AG04450 (cell line): ENCODE measurements around the gene MRM1. TPM values are rescaled to one million over a fixed set of nuclear protein-coding genes. Genes with fewer than 3 reads are reported as not detected.

Source experiments
- CTCF ChIA-PET: fragments of 300-600, 350-600 bp; formaldehyde crosslinking; extraction: SDS; loops from one replicate; lab custom pipeline; 2022; ENCODE audit warnings: antibody characterized with exemption, inconsistent platforms; lab: Charles Lee
- POLR2A ChIA-PET: fragments of 350-600 bp; formaldehyde crosslinking; extraction: SDS; loops from one replicate; lab custom pipeline; 2021; ENCODE audit warnings: antibody characterized with exemption, inconsistent platforms; lab: Yijun Ruan, JAX
- DNase-seq: peaks from one replicate; pipeline ENCODE4 v3.0.0-alpha.2; 2011; ENCODE audit warnings: low read depth, low spot score
- H3K27ac ChIP-seq: one replicate; pipeline ENCODE4 v1.5.1; 2012; ENCODE audit warnings: low read depth, low read length, control low read depth
- H3K27me3 ChIP-seq: one replicate; pipeline ENCODE4 v1.6.0; 2012; ENCODE audit warnings: low read length; ENCODE audit not compliant: control insufficient read depth, insufficient read depth
- H3K4me3 ChIP-seq: 2 replicates; pipeline ENCODE4 v1.5.1; 2011; ENCODE audit warnings: mild to moderate bottlenecking, low read depth, low read length, control low read depth
- H3K9me3 ChIP-seq: 2 replicates; pipeline ENCODE4 v1.5.1; 2012; ENCODE audit warnings: low read length; ENCODE audit not compliant: control insufficient read depth, insufficient read depth
- polyA plus RNA-seq: library from polyadenylated mRNA; depleted of rRNA; stranded (reverse); fragments of >200 nt; gene quantifications from 2 replicates; pipeline ENCODE4 v1.2.3, GENCODE V29; 2011
- TF ChIP-seq, protein P1 (sequence below): IDR thresholded peaks from 2 replicates; pipeline ENCODE4 v1.5.1; 2011; ENCODE audit warnings: low read depth, low read length, control low read depth, inconsistent platforms

The MRM1 gene
- polyA plus RNA-seq, 1 experiment = 2.0 TPM

DNA sequence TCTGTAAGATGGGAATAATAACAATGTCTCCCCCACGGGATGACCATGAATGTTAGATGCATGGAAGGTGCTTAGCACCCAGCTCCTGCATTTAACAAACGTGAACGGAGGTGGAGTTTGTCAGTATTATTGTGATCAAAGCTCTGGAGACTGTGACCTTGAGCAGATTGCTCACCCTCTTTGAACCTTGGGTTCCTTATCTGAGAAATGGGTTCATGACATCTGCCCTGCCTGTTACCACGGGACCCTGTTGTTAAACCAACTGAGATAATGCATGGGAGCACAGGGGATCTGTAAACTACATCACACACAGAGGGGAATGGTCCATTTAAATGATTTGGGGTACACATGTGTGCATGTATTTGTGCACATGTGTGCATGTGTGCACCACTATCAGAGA, 29.6 kb downstream of the MRM1 start:
- Histone ChIP-seq H3K27me3 (peaks cover 44% of the 10 kb centered on the region), H3K4me3 (no peak overlapping the region), H3K27ac (no peak overlapping the region), H3K9me3 (no peaks in the 10 kb centered on the region)
- POLR2A ChIA-PET = no interaction called here
- DNase-seq = no peak
- CTCF ChIA-PET = interaction anchor here (9.7 kb wide), 1 partner anchor 417 kb away, joined by 103 read pairs; no protein-coding TSS in a partner anchor
- TF ChIP-seq, protein P1, sequence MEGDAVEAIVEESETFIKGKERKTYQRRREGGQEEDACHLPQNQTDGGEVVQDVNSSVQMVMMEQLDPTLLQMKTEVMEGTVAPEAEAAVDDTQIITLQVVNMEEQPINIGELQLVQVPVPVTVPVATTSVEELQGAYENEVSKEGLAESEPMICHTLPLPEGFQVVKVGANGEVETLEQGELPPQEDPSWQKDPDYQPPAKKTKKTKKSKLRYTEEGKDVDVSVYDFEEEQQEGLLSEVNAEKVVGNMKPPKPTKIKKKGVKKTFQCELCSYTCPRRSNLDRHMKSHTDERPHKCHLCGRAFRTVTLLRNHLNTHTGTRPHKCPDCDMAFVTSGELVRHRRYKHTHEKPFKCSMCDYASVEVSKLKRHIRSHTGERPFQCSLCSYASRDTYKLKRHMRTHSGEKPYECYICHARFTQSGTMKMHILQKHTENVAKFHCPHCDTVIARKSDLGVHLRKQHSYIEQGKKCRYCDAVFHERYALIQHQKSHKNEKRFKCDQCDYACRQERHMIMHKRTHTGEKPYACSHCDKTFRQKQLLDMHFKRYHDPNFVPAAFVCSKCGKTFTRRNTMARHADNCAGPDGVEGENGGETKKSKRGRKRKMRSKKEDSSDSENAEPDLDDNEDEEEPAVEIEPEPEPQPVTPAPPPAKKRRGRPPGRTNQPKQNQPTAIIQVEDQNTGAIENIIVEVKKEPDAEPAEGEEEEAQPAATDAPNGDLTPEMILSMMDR = no peak

DNA sequence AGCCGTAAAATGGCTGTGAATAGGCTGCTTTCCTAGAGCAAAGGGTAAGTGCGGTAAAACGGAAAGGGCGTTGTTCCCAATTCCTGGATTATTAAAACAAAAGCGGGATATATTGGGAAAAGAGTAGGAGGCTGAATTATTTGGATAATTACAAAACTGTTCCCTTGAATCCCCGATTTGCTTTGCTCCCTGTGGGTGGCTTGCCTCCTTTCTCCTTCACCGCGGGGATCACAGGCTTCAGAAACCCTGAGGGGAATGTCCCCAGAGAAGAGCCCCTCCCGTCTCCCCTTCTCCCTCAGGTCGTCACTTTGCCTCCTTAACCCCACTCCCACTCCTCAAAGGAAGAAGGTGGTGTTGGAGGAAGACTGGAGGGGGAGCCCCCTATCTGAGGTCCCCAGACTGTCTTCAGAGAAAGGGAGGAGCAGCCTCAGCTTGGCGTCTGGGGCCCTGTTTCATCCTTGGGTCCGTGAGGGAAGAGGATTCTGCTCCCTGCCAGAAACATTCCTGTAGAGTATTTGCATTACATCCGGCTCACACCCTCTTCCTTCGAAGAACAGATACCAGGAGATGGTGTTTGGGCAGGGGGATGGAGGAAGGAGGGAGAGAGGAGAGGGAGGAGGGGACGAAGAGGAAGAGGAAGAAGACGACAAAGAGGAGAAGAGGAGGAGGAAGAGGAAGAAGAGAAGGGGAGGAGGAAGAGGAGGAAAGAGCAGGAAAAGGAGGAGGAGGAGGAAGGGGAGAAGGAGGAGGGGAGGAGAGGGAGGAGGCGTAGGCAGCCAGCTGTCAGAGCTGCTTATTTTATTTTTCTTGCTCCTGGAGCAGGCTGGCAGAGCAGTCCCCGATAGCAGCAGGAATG, 31.8 kb downstream of the MRM1 start:
- TF ChIP-seq, protein P1 = no peak
- ChIA-PET POLR2A (no interaction called here), CTCF (interaction anchor here (0.6 to 9.7 kb wide), 4 partner anchors 30 to 607 kb away, joined by 3 to 103 read pairs (median 4); no protein-coding TSS in a partner anchor)
- no peak overlapping the region for H3K4me3 ChIP-seq
- H3K9me3 ChIP-seq = no peaks in the 10 kb centered on the region
- H3K27me3 ChIP-seq = peaks cover 61% of the 10 kb centered on the region
- DNase-seq = no peak
- H3K27ac ChIP-seq = no peak overlapping the region

DNA sequence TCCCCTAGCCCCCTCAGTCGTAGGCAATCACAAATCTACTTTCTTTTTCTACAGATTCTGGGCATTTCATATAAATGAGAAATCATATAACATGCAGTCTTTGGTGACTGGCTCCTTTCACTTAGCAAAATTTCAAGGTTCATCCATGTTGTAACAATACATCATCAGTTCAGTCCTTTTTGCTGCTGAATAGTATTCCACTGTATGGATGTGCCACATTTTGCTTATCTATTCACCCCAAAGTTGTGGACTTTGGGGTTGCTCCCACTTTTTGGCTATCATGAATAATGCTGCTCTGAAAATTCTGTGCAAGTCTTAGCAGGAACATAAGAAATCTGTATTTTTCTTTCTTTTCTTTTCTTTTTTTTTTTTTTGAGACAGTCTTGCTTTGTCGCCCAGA, 39.0 kb downstream of the MRM1 start:
- Histone ChIP-seq H3K27ac (no peak overlapping the region), H3K27me3 (peaks cover 92% of the 10 kb centered on the region), H3K4me3 (no peak overlapping the region), H3K9me3 (no peaks in the 10 kb centered on the region)
- TF ChIP-seq, protein P1 = no peak
- ChIA-PET POLR2A (no interaction called here), CTCF (no interaction called here)
- no peak for DNase-seq

DNA sequence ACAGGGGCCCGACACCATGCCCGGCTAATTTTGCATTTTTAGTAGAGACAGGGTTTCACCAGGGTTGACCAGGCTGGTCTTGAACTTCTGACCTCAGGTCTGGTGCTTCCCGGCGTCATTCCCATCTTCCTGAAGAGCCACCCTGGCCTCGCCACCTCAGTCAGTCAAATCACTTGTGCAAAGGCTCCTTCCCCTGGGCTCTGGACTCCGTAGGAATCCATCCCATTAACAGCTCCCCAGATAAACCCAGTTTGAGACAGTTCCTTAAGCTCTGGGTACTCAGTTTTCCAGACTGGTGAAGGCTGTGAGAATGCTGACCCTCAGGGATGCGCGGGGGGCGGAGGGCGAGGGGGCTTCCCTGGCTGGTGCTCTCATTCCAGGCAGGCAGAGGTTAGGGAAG, 39.5 kb downstream of the MRM1 start:
- DNase-seq = no peak
- Histone ChIP-seq H3K27ac (no peak overlapping the region), H3K9me3 (no peaks in the 10 kb centered on the region), H3K27me3 (peaks cover 92% of the 10 kb centered on the region), H3K4me3 (no peak overlapping the region)
- TF ChIP-seq, protein P1 = no peak
- ChIA-PET CTCF (no interaction called here), POLR2A (no interaction called here)

DNA sequence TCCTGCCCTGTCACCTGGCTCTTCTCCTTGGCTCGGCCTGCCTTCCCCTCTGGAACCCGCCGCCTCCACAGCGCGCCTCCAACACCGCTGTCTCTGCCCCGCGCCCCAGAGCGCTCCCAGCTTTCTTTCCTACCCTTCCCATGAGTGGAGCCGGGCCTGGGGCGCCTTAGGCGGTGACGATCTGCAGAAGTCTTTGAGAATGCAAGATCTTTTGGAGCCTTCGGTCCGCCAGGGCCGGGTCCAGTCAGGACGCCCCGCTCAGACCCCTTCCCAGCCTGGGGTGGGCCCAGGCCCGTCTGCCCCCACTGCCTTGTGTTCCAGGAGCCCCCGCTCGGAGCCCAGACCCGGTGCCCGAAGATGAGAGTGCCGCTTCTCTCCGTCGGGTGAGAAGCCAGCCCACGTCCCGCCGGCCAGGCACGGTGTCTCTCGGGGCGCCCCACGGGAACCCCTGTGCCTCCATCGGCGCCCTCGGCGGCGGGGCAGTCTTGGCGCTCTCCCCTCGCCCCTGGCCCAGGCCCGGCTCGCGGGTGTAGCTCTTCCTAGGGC, 40.0 kb downstream of the MRM1 start:
- H3K27ac ChIP-seq = no peak overlapping the region
- H3K27me3 ChIP-seq = peaks cover 91% of the 10 kb centered on the region
- no peak for DNase-seq
- CTCF ChIA-PET = no interaction called here
- no peaks in the 10 kb centered on the region for H3K9me3 ChIP-seq
- TF ChIP-seq, protein P1 = no peak
- POLR2A ChIA-PET = no interaction called here
- peak overlapping the region; percentile 22; the same call in 1 of the 2 replicates for H3K4me3 ChIP-seq
